Breast epithelium (tissue), 3 donors: ENCODE results near the gene ORMDL3.
"Not testable (repeated sequence)": the region's sequence is repeated elsewhere in the genome, so short reads cannot be mapped to it uniquely, and the experiment has no call there.

Experiments
- CTCF ChIP-seq, 3 donors: fragments of 450-650 bp; IDR thresholded peaks; one replicate each; pipeline ENCODE4 v1.5.1; 2016 to 2017; ENCODE audit warnings: antibody characterized with exemption in 3 of 3, mild to moderate bottlenecking in 3 of 3, moderate library complexity in 3 of 3
- POLR2A ChIP-seq: fragments of 450-650 bp; IDR thresholded peaks from one replicate; pipeline ENCODE4 v1.6.1; 2016; ENCODE audit warnings: antibody characterized with exemption, mild to moderate bottlenecking, moderate library complexity
- POLR2AphosphoS5 ChIP-seq, 3 donors: sonication (generic); formaldehyde crosslinking; IDR thresholded peaks; one replicate each; pipeline ENCODE4 v1.6.1; 2017; ENCODE audit warnings: antibody characterized with exemption in 3 of 3

GRCh38 chr17:39902027-39902426 is 25.4 kb downstream of the ORMDL3 start:
- TF ChIP-seq CTCF (IDR thresholded peaks at IDR 0.05); POLR2A; POLR2AphosphoS5 (IDR thresholded peaks at IDR 0.05): not testable (repeated sequence)
